Measurements from ENCODE around the gene ABHD3.
A peak's percentile ranks its signal among the peaks of the same experiment; 100 is the strongest.
"Not testable (repeated sequence)": the region's sequence is repeated elsewhere in the genome, so short reads cannot be mapped to it uniquely, and the experiment has no call there.

The ABHD3 gene

DNA sequence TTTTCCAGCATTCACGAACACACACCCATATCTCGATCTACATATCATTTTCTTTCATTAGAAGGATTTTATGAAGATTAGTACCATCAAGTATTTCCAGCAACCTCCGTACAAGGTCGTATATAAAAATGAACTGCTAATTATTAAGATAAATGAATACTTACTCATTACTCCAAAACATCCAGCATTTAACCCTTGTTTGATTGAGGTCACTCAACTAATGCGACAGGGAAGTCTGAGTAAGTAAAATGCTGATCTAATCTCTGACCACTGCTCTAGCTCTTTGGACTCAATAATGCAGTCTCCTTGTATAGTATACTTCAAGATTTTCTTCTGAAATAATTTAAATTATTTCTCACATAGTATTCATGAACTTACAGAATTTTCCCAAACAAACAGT, 2.0 kb downstream of the ABHD3 start:
- peak in 1 of 3 donors; percentile 33 for DNase-seq

DNA sequence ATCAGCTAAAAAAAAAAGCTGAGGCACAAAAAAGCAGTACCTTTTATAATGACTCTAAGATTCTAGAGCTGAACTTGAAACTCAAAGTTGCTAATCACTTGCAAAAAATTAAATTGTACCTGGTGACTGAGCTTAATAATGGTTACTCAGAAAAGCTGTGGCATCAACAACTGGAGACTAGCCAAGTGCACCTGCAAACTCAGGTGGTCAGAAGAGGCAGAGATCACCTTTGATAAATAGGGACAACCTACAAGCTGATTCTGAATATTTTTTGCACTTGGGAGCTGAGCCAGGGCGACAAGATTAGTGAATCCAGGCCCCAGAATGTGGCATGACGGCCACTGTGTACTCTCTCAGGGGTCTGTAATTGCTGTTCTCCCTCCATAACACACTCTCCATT, 3.0 kb downstream of the ABHD3 start:
- DNase-seq: no peak

DNA sequence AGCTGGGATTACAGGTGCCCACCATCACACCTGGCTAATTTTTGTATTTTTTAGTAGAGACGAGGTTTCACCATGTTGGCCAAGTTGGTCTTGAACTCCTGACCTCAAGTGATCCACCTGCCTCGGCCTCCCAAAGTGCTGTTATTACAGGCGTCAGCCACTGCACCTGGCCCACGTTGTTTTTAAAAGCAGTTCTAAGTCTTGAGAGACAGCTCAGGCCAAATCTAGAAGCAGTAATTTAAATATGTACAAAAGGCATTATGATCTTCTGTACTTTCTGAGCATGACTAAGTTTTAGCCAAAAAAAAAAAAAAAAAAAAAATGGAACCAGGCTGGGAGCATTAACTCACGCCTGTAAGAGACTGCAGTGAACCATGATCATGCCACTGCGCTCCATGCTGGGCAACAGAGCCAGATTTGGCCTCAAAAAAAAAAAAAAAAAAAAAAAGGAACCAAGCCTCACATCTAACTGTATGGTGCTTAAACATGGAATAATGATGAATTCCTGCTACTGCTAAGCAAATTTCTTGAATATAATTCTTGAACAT, 4.0 kb downstream of the ABHD3 start:
- peak; percentile 28 to 72 (median 50) for DNase-seq

DNA sequence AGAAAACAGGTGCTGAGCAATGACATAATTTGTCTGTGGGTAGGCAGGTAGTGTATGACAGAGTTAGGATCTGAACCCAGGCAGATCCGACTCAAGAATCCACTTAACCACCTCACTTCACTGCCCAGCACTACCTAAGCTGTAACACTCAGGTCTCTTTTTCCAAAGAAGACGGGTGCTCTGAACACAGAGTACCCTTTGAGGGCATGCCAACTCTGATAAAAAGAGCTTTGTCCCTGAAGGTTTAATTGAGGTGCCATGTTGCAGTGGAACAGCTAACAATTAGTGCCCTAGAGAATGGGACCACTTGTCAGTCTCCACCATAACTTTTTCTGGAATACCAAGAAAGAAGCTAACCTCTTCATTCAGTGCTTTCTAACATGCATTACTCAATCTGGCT, 11.3 kb downstream of the ABHD3 start:
- DNase-seq: no peak

DNA sequence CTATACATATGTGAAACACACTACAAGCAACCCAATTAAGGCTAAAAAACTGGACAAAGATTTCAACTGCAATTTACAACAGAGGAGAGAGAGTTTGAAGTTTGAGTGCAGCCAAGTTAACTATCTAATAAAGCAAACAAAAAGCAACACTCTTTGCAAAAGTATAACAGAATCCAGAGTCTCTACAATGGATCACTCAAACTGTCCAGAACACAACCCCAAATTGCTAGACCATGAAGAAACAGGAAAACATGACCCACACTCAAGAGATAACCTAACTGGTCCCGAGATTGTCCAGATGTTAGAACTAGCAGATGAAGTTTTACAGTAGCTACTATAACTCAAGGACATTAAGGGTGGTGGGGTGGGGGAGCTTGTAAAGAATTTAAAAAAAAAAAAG, 14.8 kb downstream of the ABHD3 start:
- no peak for DNase-seq

DNA sequence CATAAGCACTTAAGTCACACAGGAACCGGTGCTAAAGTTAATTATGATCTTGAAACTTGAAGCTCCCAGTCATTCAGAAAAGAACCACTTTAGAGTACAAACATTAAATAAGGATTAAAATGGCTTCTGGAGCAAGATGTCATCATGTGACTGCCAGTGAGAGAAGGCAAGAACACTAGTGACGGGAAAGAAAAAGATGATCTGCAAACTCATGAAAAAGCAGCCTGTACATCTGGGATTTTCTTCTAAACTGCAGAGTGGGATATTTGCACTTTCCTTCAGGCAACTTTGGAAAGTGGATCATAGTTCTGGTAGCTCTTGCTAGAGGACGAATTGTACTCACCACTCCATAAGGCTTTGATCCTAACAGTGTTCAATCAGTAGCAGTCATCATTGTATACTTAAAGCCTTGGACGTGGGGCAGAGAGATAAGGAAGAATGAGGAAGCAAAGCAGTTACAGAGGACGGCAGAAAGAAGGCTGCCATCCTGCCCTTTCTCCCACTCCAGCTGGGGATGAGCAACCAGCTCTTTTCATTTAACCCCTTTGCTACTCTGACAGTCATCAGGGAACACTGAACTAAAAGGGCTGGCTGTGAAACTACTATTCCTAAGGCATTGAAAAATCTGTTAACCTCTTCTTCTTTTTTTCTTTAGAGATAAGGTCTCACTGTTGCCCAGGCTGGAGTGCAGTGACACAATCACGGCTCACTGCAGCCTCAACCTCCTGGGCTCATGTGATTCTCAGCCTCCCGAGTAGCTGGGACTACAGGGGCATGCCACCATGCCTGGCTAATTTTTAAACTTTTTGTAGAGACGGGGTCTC, 18.1 kb downstream of the ABHD3 start:
- peak; percentile 27 to 41 (median 31) for DNase-seq

DNA sequence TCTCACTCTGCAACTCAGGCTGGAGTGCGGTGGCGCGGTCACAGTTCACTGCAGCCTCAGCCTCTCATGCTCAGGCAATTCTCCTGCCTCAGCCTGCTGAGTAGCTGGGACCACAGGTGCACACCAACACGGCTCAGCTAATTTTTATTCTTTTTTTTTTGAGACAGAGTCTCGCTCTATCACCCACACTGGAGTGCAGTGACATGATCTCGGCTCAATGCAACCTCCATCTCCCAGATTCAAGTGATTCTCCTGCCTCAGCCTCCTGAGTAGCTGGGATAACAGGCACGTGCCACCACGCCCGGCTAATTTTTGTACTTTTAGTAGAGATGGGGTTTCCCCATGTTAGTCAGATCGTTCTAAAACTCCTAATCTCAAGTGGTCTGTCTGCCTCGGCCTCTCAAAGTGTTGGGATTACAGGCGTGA, 19.0 kb downstream of the ABHD3 start:
- not testable (repeated sequence) for DNase-seq

DNA sequence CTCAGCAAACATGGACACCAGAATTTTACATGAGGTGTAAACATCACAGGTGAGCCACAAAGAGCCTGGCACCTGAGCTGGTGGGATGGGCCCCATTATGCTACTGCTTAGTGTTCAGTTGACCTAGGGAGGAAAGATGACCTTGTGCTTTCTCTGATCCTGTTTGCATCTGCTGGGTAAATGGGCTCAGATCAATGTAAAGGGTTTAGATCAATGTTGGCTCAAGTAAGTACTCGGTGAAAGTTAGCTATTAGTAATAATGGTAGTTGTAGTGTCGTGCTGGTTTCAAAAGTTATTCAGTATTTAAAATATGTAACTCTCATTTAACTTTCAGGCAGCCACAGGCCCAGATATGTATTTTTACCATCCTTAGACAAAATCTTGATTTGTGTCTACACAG, 19.8 kb downstream of the ABHD3 start:
- DNase-seq: no peak

DNA sequence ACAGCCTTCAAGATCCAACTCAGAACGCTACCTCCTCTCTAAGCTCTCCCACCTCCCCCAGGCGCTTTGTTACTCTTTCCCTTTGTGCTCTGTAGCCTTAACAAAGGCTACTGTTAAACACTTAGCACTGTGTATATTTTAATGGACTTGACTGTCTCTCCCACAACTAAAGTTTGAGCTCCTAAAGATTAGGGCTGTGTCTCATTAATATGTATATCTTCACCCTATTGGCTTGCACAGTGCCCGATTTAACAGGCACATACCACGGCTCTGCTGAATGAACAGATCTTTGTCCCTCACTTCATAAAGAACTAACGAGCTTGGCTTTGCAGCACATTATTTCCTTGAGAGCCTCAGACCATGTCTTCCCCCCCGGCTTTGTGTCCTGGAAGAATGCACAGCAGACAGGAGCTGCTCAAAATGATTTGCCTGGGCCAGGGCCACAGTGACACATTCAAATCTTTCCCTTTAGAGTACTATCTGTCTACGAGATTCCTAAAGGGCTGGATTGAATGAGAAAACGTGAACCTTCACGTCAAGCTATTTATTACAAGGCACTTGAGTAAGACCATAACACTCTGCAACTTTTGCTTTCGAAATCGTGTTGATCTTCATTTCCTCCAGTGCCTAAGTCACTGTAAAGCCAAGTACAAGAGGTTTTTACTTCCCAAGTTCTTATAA, 22.1 kb downstream of the ABHD3 start:
- peak; percentile 62 to 86 (median 76) for DNase-seq

DNA sequence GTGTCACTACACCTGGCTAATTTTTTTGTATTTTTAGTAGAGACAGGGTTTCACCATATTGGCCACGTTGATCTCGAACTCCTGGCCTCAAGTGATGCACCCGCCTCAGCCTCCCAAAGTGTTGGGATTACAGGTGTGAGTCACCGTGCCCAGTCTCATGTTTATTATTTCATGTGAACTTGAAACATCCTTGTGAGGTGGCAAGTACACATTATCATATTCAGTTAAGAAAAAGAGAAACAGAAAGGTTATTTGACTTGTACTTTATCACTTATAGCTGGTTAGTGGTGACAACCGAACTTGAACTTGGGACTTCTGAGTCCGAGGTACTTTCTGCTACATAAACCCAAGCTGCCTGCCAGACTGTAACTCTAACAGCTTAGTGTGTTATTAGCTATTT, 24.4 kb downstream of the ABHD3 start:
- no peak for DNase-seq

DNA sequence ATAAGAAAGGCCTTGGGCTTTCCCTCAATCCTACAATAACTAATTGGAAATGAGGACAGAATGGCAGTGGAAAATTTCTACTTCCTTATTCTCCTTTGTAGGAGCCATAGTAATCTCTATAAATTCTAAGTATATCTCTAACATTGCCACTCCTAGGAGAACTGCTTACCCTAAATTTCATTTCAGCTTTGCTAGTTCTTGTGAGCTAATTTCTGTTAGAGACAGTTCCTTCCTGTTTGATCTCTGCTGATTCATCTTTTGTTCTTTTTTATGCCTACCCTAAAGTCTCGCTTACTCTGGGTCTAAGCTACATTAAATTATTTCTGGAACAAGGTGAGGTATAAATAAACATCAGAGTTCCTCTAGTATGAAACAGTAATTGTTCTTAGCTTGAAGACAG, 25.7 kb downstream of the ABHD3 start:
- peak; percentile 13 to 38 (median 31) for DNase-seq

DNA sequence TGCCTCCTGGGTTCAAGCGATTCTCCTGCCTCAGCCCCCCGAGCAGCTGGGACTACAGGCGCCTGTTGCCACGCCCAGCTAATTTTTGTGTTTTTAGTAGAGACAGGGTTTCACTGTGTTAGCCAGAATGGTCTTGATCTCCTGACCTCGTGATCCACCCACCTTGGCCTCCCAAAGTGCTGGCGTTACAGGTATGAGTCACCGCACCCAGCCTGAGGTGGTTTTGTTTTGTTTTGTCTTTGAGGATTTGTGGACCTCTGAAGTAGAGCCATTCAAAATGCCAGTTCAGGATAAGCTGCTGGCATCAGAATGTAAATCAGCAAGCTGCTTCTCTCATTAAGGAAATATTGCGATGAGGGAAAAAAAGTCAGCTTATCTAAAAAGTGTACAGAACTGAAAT, 29.2 kb downstream of the ABHD3 start:
- not testable (repeated sequence) for DNase-seq

DNA sequence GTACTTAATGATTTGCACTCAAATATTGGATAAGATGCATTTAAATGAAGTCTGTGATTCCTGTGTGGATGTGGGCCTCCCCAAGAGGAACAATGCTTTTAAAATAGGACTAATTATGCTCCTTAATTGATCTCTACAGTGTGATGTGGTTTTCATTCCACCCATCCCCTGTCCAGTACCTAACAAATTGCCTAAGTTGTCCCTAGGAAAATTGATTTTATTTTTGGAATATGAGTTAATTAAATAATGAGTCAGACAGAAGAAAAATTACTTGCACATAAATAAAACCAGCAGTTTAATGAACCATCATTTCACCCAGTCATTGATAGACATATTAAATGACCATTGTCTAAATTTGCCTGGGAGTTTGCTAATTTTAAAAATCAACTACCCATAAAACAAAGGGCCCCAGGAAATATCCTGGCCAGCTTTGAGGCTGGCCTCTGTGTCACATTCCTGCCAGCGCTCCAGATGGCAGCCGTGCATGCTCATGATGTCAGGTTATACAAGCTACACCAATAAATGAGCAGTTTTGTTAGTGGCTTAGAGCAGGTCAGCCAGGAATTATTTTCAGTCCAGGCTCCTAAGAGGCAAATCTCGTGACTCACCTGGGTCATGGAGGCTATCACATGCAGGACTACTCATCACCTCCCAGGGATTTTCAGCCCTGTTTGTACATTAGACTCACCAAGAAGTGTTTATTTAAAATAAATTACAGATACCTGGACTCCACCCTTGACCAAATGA, 31.9 kb downstream of the ABHD3 start:
- no peak for DNase-seq

DNA sequence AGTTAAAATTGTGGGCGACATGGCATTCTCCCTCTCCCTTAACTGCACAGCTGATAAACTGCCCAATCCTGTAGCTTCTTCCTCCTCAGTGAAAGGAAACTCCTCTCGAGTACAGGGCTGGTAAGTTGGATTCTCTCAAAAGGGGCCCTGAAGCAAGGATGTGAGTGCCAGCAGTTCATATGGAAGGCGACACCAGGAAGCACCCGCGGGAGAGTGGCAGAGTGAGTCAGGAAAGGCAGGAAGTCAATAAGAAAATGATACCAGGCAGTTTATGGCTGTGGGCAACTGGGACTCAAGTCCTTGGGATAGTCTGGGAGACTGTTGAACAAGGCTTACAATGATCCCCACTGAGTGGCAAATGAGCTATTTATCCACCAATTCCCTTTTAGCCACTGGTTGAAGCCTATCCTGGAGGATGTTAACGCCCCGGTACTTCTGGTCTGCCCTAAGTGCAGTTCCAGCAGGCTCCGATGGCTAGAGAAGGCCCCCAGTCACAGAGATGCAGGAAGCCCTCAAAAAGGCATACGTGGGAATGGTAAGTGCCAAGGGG, 34.8 kb downstream of the ABHD3 start:
- DNase-seq: no peak

DNA sequence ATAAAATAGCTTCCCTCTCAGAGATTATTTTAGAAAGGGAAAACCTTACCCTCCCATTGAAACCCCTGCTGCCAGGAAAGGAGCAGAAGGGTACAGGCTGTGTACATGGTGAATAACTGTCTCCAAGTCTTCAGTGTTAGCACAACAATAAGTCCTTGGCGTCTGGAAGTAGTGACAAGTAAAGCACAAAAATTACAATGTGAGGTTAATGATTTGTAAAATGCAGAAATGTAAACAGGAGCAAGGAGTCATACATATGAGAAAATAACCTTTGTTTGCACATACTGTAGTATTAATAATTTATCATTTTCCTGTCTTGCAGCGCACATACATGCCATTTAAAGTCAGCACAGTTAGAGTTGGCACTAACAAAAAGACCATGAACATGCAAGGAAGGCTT, 40.5 kb downstream of the ABHD3 start:
- no peak for DNase-seq

DNA sequence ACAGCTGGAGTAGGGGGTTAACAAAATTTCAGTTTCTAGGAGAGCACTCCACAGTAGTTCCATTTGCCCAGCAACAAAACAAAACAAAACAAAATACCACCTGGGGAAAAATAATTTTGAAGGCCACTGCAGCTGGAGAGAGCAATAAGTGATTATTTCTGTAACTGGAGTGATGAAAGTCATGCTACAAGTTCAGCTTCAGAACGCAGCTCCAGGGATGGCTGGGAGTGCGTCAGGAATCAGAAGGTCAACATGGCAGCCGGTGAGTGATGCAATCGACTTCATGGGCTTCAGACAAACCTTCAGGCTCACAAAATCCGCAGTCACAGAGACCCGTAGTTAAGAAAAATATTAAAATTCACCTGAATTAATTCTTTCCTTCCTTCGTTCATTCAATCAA, 41.0 kb downstream of the ABHD3 start:
- no peak for DNase-seq

DNA sequence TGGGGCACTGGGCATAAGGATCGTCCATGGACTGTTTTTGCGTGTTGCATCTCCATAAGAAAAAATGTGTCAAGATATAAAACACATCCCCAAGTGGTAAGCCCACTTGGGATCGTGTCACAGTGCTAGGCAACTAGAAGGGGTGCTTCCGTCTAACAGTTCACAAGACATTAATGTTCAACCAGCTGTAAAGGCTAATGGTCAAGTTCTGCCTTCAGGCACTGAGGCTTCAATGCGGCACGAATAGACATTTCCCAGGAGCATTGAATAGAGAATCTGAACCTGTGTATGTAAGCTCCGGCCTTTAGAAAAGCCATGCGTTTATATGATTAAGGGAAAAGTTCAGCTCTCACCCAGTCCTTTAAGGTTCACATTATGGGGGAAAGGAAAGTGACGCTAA, 42.0 kb downstream of the ABHD3 start:
- no peak for DNase-seq

DNA sequence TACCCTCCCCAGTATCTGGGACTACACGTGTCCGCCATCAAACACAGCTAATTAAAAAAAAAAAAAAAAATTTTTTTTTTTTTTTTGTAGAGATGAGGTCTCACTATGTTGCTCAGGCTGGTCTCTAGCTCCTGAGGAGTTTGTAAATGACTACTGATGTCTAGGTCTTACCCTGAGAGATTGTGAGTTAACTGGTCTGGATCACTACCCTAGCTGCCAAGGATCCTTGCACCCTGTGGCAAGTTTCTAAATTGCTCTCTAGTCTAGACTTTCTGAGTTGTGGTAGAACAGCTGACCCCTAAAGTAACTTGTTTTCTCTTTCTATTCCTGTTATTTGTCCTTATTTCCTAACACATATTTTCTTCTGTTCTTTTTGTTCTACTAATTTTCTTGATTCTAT, 44.5 kb downstream of the ABHD3 start:
- DNase-seq: no peak

DNA sequence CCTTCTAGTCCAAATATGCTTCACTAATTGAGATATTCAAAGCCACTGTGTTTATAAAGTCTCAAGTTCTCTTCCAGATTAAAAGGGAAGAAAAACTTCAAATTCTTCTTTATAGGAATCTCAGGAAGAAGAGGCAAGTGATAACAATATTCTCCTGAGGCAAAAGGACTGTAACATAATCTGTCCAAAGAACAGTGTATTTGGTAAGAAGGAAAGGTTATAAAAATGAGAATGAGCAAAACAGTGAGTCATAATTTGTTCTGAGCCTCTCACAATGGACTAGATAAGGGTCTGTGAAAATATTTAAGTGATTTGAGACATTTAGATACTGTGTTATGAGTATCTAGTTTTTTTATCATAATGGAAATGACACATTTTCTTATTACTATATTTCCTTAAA, 48.2 kb downstream of the ABHD3 start:
- DNase-seq: no peak

DNA sequence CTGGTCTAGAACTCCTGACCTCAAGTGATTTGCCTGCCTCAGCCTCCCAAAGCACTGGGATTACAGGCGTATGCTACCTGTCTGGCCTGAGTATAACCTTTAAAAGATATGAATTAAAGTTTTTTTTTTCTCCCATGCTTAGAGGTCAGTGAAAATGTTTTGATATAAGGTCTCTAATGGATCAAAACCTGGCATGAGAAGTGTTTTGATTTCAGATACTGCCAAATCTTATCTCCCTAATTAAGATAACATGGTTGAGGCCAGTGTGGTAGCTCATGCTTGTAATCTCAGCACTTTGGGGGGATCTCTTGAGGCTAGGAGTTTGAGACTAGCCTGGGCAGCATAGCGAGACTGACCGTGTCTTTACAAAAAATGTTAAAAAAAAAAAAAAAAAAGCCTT, 51.2 kb downstream of the ABHD3 start:
- no peak for DNase-seq

DNA sequence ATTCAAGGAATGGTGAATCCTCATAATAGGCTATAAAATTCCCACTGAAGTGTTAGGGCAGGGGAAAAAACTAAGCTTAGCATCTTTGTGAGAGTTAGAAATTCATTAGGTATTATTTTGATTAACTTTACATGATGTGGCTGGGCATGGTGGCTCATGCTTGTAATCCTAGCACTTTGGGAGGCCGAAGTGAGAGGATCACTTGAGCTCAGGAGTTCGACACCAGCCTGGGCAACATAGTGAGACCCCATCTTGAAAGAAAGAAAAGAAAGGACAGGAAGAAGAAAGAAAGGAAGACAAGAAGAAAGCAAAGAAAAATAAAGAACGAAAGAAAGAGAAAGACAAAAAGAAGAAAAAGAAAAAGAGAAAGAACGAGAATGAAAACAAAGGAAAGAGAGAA, 52.5 kb downstream of the ABHD3 start:
- no peak for DNase-seq

DNA sequence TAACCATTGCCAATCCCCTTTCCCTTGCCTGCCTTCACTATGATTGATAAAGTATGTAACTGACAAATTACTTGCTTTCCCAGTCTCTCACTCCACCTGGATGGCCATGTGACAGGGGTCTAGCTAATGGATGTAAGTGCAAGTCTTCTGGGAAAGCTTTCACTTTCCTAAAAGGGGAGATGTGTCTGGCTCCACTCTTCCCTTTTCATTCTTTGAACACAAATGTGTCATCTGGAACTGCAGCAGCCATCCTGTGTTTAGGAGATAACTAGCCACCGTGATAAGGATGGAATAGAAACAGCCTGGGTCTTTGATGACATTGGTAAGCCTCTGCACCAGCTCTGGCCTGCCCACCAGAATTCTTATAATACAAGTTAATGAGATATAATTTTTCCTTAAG, 54.3 kb downstream of the ABHD3 start:
- DNase-seq: no peak

DNA sequence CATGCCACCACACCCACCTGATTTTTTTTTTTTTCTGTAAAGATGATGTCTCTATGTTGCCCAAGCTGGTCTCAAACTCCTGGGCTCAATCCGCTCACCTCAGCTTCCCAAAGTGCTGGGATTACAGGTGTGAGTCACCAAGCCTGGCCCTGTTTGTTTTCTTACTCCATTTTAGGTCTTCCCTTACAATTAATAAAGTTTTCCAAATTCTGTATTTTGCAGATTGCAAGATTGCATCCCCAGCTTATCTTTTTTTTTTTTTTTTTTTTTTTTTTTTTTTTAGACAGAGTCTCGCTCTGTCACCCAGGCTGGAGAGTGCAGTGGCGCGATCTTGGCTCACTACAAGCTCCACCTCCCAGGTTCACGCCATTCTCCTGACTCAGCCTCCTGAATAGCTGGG, 64.2 kb downstream of the ABHD3 start:
- DNase-seq: not testable (repeated sequence)
